ENCODE data around the gene KPNB1.

Gene KPNB1

DNA sequence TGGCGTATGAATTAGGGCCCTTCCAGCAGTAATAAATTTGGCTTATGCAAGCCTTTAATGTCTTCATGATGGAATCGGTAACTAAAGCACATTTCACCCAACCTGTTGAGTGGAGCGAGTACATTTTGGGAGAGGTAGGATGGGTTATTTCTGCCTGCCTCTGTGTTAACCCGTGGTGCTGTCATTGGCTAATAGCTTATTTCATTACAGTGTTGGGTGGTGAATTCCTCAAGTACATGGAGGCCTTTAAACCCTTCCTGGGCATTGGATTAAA lies 26.4 kb downstream of the KPNB1 start:
- Histone ChIP-seq H3K4me3 (replicated peaks; ENCODE audit: insufficient read depth, low read length) (no peak overlapping the region), H3K27me3 (ENCODE audit: insufficient read depth, poor library complexity, severe bottlenecking) (no peaks in the 10 kb centered on the region), H3K27ac (replicated peaks) (no peak overlapping the region)
- TF ChIP-seq SPI1 (IDR thresholded peaks at IDR 0.05; ENCODE audit: borderline replicate concordance, low read depth) (no peak), POLR2AphosphoS5 (IDR thresholded peaks at IDR 0.05; ENCODE audit: low read depth) (no peak), GABPA (IDR thresholded peaks at IDR 0.05; ENCODE audit: low read depth) (no peak)
- TF ChIP-seq, protein P1, sequence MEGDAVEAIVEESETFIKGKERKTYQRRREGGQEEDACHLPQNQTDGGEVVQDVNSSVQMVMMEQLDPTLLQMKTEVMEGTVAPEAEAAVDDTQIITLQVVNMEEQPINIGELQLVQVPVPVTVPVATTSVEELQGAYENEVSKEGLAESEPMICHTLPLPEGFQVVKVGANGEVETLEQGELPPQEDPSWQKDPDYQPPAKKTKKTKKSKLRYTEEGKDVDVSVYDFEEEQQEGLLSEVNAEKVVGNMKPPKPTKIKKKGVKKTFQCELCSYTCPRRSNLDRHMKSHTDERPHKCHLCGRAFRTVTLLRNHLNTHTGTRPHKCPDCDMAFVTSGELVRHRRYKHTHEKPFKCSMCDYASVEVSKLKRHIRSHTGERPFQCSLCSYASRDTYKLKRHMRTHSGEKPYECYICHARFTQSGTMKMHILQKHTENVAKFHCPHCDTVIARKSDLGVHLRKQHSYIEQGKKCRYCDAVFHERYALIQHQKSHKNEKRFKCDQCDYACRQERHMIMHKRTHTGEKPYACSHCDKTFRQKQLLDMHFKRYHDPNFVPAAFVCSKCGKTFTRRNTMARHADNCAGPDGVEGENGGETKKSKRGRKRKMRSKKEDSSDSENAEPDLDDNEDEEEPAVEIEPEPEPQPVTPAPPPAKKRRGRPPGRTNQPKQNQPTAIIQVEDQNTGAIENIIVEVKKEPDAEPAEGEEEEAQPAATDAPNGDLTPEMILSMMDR (IDR thresholded peaks at IDR 0.05; ENCODE audit: insufficient read depth, low read length): no peak
- TF ChIP-seq, protein P2, sequence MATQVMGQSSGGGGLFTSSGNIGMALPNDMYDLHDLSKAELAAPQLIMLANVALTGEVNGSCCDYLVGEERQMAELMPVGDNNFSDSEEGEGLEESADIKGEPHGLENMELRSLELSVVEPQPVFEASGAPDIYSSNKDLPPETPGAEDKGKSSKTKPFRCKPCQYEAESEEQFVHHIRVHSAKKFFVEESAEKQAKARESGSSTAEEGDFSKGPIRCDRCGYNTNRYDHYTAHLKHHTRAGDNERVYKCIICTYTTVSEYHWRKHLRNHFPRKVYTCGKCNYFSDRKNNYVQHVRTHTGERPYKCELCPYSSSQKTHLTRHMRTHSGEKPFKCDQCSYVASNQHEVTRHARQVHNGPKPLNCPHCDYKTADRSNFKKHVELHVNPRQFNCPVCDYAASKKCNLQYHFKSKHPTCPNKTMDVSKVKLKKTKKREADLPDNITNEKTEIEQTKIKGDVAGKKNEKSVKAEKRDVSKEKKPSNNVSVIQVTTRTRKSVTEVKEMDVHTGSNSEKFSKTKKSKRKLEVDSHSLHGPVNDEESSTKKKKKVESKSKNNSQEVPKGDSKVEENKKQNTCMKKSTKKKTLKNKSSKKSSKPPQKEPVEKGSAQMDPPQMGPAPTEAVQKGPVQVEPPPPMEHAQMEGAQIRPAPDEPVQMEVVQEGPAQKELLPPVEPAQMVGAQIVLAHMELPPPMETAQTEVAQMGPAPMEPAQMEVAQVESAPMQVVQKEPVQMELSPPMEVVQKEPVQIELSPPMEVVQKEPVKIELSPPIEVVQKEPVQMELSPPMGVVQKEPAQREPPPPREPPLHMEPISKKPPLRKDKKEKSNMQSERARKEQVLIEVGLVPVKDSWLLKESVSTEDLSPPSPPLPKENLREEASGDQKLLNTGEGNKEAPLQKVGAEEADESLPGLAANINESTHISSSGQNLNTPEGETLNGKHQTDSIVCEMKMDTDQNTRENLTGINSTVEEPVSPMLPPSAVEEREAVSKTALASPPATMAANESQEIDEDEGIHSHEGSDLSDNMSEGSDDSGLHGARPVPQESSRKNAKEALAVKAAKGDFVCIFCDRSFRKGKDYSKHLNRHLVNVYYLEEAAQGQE (IDR thresholded peaks at IDR 0.05; ENCODE audit: insufficient replicate concordance, low read depth): no peak
- DNase-seq (ENCODE audit: low read depth in 1 of 2, low spot score in 1 of 2): no peak

DNA sequence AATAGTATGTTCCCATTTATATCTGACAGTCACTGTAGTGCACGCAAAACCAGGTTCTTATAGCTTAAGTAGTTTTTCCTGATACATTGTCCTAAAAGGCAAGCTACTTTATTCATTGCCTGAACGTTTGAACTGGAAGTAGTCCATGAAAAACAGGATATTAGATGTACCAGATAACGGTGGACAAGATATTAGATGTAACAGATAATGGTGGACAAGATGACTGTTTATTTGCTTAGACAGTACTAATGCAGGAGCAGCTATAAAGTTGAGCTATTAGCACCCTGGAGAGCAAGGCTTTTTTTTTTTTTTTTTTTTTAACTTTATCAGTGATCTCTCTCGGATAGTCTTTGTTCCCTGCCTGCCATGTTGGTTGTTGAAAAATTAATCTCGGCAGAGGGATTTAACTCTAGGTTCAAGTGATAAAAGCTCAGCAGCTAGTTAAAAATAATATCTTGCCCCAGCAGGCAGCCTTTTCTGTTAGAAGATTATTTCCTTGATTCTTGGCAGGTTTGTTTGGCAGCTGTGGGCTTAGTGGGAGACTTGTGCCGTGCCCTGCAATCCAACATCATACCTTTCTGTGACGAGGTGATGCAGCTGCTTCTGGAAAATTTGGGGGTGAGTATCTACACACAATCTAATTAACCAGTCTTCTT lies 26.9 kb downstream of the KPNB1 start:
- H3K4me3 ChIP-seq (replicated peaks; ENCODE audit: insufficient read depth, low read length): no peak overlapping the region
- DNase-seq (ENCODE audit: low read depth in 1 of 2, low spot score in 1 of 2): no peak
- no peak overlapping the region for H3K27ac ChIP-seq (replicated peaks)
- no peak for TF ChIP-seq POLR2AphosphoS5 (IDR thresholded peaks at IDR 0.05; ENCODE audit: low read depth)
- TF ChIP-seq, protein P1 (IDR thresholded peaks at IDR 0.05; ENCODE audit: insufficient read depth, low read length): no peak
- TF ChIP-seq, protein P2 (IDR thresholded peaks at IDR 0.05; ENCODE audit: insufficient replicate concordance, low read depth): no peak
- no peak for TF ChIP-seq GABPA (IDR thresholded peaks at IDR 0.05; ENCODE audit: low read depth)
- TF ChIP-seq SPI1 (IDR thresholded peaks at IDR 0.05; ENCODE audit: borderline replicate concordance, low read depth): no peak
- no peaks in the 10 kb centered on the region for H3K27me3 ChIP-seq (ENCODE audit: insufficient read depth, poor library complexity, severe bottlenecking)

DNA sequence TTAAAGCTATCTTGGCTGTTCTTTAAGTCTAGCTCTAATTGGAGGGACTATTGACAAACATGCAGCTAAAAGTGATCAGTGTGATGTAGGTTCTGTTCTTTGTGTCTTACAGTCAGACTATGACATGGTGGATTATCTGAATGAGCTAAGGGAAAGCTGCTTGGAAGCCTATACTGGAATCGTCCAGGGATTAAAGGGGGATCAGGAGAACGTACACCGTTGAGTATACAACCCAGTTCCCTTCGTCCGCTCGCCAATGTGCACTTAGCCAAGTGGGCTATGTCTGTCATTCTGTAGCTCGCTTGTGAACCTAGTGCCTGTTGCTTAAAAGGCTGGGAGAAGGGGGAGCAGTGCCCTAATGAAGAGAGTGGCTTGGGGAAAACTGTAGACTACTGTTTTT lies 28.5 kb downstream of the KPNB1 start:
- DNase-seq (ENCODE audit: low read depth in 1 of 2, low spot score in 1 of 2): no peak
- no peak for TF ChIP-seq SPI1 (IDR thresholded peaks at IDR 0.05; ENCODE audit: borderline replicate concordance, low read depth)
- TF ChIP-seq POLR2AphosphoS5 (IDR thresholded peaks at IDR 0.05; ENCODE audit: low read depth): no peak
- TF ChIP-seq, protein P2 (IDR thresholded peaks at IDR 0.05; ENCODE audit: insufficient replicate concordance, low read depth): no peak
- TF ChIP-seq GABPA (IDR thresholded peaks at IDR 0.05; ENCODE audit: low read depth): no peak
- TF ChIP-seq, protein P1 (IDR thresholded peaks at IDR 0.05; ENCODE audit: insufficient read depth, low read length): no peak
- Histone ChIP-seq H3K4me3 (replicated peaks; ENCODE audit: insufficient read depth, low read length) (no peak overlapping the region), H3K27me3 (ENCODE audit: insufficient read depth, poor library complexity, severe bottlenecking) (no peaks in the 10 kb centered on the region), H3K27ac (replicated peaks) (no peak overlapping the region)
